WTC11 (cell line): ENCODE data around the gene PAQR8.

Experiments
- SOX15 ChIP-seq: fragments of 250-450 bp; sonication (Bioruptor Pico); IDR thresholded peaks from 2 replicates; pipeline ENCODE4 v1.9.0; 2021; ENCODE audit warnings: mild to moderate bottlenecking
- TF ChIP-seq, protein P1 (sequence below): sonication (generic); formaldehyde crosslinking; IDR thresholded peaks from 2 replicates; pipeline ENCODE4 v1.8.1; 2022; ENCODE audit warnings: missing genetic modification reagents, borderline replicate concordance

DNA sequence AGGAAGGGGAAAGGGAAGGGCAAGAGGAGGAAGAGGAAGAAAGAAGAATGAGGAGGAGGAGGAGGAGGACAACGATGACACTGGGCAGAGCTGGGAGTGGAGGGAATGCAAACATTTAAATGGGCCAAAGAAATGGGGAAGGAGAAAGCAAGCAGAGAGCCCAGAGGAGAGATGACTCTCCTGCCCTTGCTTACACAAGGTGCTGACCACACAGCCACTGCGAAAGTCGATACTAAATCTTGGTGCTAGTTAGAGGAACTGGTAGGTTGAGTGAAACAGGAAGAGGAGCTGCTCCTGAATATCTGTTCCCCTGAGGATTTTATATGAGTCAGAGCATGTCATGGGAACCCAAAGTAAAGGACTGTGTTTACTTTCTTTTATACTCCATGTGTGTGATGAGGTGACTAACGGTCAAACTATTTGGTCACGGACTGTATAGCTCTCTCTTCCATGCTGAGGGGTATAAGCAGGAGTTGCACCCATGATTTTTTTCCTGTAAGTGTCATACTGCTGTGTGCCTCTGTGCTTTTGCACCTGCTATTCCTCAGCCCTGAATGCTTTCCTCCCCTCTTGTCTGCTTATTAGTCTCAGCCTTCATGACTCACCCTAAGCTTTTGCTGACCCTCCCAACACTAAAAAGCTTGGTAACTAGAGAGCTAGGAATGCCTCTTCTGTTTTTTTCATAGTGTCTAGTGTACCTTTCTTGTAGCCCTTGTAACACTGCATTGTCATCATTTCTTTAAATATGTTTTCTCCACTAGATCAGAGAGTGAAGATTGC, 9.5 kb upstream of the PAQR8 start:
- no peak for TF ChIP-seq SOX15 (CRISPR knock-in tag)
- TF ChIP-seq, protein P1, sequence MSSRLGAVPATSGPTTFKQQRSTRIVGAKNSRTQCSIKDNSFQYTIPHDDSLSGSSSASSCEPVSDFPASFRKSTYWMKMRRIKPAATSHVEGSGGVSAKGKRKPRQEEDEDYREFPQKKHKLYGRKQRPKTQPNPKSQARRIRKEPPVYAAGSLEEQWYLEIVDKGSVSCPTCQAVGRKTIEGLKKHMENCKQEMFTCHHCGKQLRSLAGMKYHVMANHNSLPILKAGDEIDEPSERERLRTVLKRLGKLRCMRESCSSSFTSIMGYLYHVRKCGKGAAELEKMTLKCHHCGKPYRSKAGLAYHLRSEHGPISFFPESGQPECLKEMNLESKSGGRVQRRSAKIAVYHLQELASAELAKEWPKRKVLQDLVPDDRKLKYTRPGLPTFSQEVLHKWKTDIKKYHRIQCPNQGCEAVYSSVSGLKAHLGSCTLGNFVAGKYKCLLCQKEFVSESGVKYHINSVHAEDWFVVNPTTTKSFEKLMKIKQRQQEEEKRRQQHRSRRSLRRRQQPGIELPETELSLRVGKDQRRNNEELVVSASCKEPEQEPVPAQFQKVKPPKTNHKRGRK (CRISPR knock-in tag): no peak
